GM21447 (cell line): ENCODE data around the gene PCDH19.

Source experiments
- ATAC-seq: cut with Tn5 transposase; IDR thresholded peaks from one replicate; pipeline ENCODE4 v1.9.1; 2021; ENCODE audit not compliant: unreplicated experiment

Gene PCDH19

GRCh38 chrX:100315566-100315965 lies 94.5 kb downstream of the PCDH19 start:
- ATAC-seq, result no peak

- no peak for ATAC-seq
These were observed 110.5 kb downstream of the PCDH19 start for GRCh38 chrX:100299559-100299958.

GRCh38 chrX:100297728-100298127 lies 112.3 kb downstream of the PCDH19 start:
- no peak for ATAC-seq

GRCh38 chrX:100296183-100296753 lies 113.8 kb downstream of the PCDH19 start:
- ATAC-seq, result no peak

GRCh38 chrX:100294965-100295364 lies 115.1 kb downstream of the PCDH19 start:
- no peak for ATAC-seq

- ATAC-seq, result no peak
These were observed 121.0 kb downstream of the PCDH19 start for GRCh38 chrX:100289066-100289558.

GRCh38 chrX:100277231-100277630 lies 132.8 kb downstream of the PCDH19 start:
- ATAC-seq, result no peak

GRCh38 chrX:100274916-100275315 lies 135.2 kb downstream of the PCDH19 start:
- no peak for ATAC-seq

- ATAC-seq, result no peak
These were observed 144.9 kb downstream of the PCDH19 start for GRCh38 chrX:100265179-100265578.

- ATAC-seq, result no peak
These were observed 145.9 kb downstream of the PCDH19 start for GRCh38 chrX:100264200-100264599.

- ATAC-seq, result no peak
These were observed 146.4 kb downstream of the PCDH19 start for GRCh38 chrX:100263650-100264049.

- ATAC-seq, result no peak
These were observed 161.1 kb downstream of the PCDH19 start for GRCh38 chrX:100248885-100249493.

GRCh38 chrX:100247826-100248225 lies 162.2 kb downstream of the PCDH19 start:
- no peak for ATAC-seq

GRCh38 chrX:100244681-100245080 lies 165.4 kb downstream of the PCDH19 start:
- ATAC-seq, result no peak
